ENCODE data around the gene GRP.

GRP gene

GRCh38 chr18:59268721-59269562 is 49.0 kb downstream of the GRP start:
- DNase-seq, result no peak

- DNase-seq, result no peak
These were observed 49.7 kb downstream of the GRP start for GRCh38 chr18:59269563-59270119.

DNA sequence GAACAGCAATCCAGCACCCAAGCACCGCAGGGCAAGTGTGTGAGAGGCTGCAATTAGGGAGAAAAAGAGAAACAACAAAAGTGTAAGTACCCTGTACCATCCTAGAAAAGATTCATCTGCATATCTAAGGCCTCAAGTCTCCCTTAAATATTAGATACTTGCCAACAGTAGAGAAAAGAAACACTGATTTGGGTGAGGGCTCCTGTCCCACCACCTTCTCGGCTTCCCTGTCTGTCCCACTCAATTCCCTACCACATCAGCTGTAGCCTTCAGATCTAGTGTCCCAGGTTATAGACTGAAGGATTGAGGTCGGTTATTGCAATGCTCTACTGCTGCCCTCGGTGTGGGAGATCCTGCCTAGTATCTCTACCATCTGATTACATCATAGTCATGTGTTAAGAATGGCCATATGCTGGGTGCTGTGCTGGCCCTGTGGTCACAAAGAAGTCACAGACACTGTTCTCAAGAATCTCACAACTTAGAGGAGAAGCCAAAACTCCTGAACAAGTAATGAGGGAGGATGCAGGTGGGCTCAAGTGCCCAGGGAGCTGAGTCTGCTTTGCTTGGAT is 50.8 kb downstream of the GRP start:
- no peak for DNase-seq

- no peak for DNase-seq
These were observed 51.8 kb downstream of the GRP start for GRCh38 chr18:59271606-59272220.

GRCh38 chr18:59272221-59272888 is 52.4 kb downstream of the GRP start:
- no peak for DNase-seq

DNA sequence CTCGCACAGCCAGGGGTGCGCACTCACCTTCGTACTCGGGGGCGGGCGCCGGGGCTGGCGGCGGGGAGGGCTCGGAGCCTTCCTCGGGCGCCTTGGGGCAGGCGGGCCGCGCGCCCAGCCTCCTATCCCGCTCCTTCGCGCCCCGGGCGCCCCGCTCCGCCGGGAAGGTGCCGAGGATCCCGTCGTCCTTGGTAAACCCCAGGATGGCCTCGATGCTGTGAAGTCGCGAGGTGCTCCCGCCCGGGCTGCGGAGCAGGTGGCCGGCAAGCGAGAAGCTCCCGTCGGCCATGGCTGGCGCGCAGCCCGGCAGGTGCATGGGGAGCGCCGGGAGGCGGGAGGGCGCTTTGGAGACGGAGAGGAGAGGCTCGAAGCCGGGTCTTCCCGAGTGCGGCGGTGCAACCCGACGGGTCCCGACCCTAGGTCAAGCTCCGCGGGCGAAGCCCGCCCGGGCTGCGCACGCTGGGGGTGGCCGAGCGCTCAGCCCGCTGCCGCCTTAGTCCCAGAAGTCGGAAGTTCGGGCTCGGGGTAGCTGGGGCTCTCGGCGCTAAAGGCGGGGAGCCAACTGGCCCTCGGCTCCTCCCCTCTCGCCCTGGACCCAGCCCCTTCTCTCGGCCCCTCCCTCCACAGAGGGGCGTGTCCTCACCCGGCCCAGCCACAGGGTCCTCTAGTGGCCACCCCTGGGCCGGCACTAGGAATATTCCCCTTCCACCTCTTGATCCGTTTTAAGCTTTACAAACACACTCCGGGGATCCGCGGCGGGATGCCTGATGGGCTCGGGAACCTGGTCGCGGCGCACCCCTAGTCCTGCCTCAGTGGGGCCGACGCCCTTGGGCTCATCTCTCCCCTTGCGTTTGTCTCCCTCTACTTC is 53.2 kb downstream of the GRP start, which contains the start of gene RAX:
Gene RAX, minus strand, starts transcription at position 564 of the 868 bp plus-strand sequence. Its CDS starts 248 bp downstream, at position 316.
- no peak for DNase-seq

- DNase-seq, result no peak
These were observed 54.0 kb downstream of the GRP start for GRCh38 chr18:59273759-59274532.

DNA sequence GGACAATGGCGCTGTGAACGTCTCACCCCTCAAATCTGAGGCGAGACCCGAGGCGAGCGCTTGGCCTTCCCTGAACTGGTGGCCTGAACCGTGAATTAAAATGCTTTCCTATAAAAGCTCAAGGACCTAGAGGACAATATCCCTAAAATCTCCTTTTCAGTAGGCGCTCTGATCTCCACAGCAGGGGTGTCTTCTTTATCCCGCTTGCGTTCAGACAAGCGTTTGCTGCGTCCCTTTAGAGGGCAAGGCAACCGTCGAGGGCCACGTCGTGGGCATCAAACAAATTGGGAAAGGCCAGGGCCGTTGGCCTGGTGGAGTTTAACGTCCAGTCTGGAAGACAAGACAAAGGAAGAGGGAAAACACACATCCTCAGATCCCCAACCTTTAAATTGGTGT is 54.6 kb downstream of the GRP start:
- no peak for DNase-seq

GRCh38 chr18:59275406-59275949 is 55.5 kb downstream of the GRP start:
- DNase-seq, result no peak

GRCh38 chr18:59276047-59276446 is 56.1 kb downstream of the GRP start:
- no peak for DNase-seq

DNA sequence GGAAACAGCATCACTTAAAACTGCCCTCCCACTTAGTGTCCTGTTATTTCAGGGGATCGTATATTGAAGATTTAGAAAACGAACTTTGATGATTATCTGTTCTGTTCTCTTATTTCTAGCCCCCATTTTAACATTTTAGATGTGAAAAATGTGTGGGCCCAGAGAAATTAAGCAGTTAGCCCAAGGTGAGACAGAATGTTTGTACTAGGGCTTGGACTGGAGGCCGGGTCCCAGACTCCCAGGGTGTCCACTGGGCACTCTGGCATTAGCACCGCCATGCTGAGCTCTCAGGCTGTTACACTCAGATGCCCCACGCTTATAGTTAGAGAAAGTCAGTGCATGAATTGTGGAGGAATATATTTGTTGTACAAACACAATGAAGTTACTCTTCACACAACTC is 58.8 kb downstream of the GRP start:
- no peak for DNase-seq

DNA sequence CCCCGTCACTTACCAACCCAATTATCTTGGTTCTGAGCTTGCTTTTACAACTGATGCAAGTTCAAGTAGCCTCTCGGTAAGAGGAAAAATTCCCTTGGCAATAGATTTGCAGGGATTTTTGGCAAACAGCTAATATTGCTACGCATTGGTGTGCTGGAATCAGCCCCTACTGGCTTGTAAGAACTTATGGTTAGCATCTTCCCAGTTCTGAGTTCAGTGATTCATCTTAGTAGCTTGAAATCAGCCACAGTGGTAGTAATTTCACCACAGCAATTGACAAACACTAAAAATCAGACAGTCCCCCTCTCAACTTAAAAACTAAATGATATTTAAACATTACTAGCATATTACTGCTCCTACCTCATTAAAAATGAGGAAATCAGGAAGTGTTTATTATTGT is 59.2 kb downstream of the GRP start:
- DNase-seq, result no peak

- no peak for DNase-seq
These were observed 59.8 kb downstream of the GRP start for GRCh38 chr18:59279722-59280121.

Measured in bone marrow (tissue), 2 donors.